CD14-positive monocyte (primary cell): ENCODE measurements around the gene KLHL36. TPM values are rescaled to one million over a fixed set of nuclear protein-coding genes. Genes with fewer than 3 reads are reported as not detected.

Experiments used
- DNase-seq, 3 donors: peaks; one replicate each; pipeline ENCODE4 v3.0.0-alpha.2; 2011 to 2022
- H2AFZ ChIP-seq: 2 replicates; pipeline ENCODE4 v1.6.0; 2012; ENCODE audit warnings: mild to moderate bottlenecking, low read depth, low read length, inconsistent platforms; ENCODE audit not compliant: insufficient read depth, poor library complexity, severe bottlenecking
- H3K27ac ChIP-seq, 2 donors: 1 replicate in 1 of 2; 2 replicates in 1 of 2; pipeline ENCODE4 v1.5.1; 2012 to 2013; ENCODE audit warnings: low read length in 2 of 2, control low read depth in 1 of 2, inconsistent platforms in 1 of 2, low read depth in 1 of 2, mild to moderate bottlenecking in 1 of 2
- H3K27me3 ChIP-seq, 2 donors: one replicate each; pipeline versions ENCODE4 v1.6.0 to v1.6.1; 2011 to 2013; ENCODE audit warnings: low read length in 2 of 2; ENCODE audit not compliant: control insufficient read depth in 2 of 2, insufficient read depth in 2 of 2
- H3K36me3 ChIP-seq, 2 donors: replicated peaks in 1 of 2; 1 replicate in 1 of 2; 2 replicates in 1 of 2; pipeline versions ENCODE4 v1.5.1 to v1.6.1; 2012 to 2013; ENCODE audit warnings: low read length in 2 of 2, control low read depth in 1 of 2, inconsistent platforms in 1 of 2, mild to moderate bottlenecking in 1 of 2; ENCODE audit not compliant: insufficient read depth in 2 of 2, control insufficient read depth in 1 of 2
- H3K4me1 ChIP-seq, 2 donors: 1 replicate in 1 of 2; 2 replicates in 1 of 2; pipeline versions ENCODE4 v1.5.1 to v1.6.1; 2012 to 2013; ENCODE audit warnings: low read length in 2 of 2, control low read depth in 1 of 2, inconsistent platforms in 1 of 2, mild to moderate bottlenecking in 1 of 2, moderate library complexity in 1 of 2; ENCODE audit not compliant: insufficient read depth in 2 of 2, control insufficient read depth in 1 of 2
- H3K4me2 ChIP-seq: replicated peaks from 2 replicates; pipeline ENCODE3; 2012; ENCODE audit warnings: low read length, moderate library complexity, mild to moderate bottlenecking; ENCODE audit not compliant: poor library complexity, severe bottlenecking; ENCODE audit errors: extremely low read depth
- H3K4me3 ChIP-seq, 3 experiments: fragments of 200-600 bp in 1 of 3; sonication (generic) in 1 of 3; replicated peaks in 1 of 3; 1 replicate in 2 of 3; 2 replicates in 1 of 3; pipeline ENCODE4 v1.5.1; 2011 to 2013; ENCODE audit warnings: low read length in 3 of 3, mild to moderate bottlenecking in 3 of 3, control low read depth in 2 of 3, low read depth in 2 of 3, inconsistent platforms in 1 of 3, moderate library complexity in 1 of 3
- H3K79me2 ChIP-seq: 2 replicates; pipeline ENCODE4 v1.6.0; 2012; ENCODE audit warnings: mild to moderate bottlenecking, control low read depth, inconsistent platforms, low read length, moderate library complexity; ENCODE audit not compliant: insufficient read depth
- H3K9ac ChIP-seq: 2 replicates; pipeline ENCODE4 v1.6.0; 2017; ENCODE audit warnings: low read length, mild to moderate bottlenecking; ENCODE audit not compliant: insufficient read depth, poor library complexity, severe bottlenecking
- H3K9me3 ChIP-seq, 2 donors: replicated peaks in 1 of 2; 1 replicate in 1 of 2; 2 replicates in 1 of 2; pipeline versions ENCODE4 v1.5.1 to v1.6.1; 2012 to 2013; ENCODE audit warnings: low read length in 2 of 2, control low read depth in 1 of 2; ENCODE audit not compliant: control insufficient read depth in 1 of 2, insufficient read depth in 1 of 2
- H4K20me1 ChIP-seq: 2 replicates; pipeline ENCODE4 v1.6.0; 2012; ENCODE audit warnings: mild to moderate bottlenecking, low read length, control low read depth, moderate library complexity; ENCODE audit not compliant: insufficient read depth
- H3K27ac Mint-ChIP-seq, 7 donors: one replicate each; pipeline ENCODE4 v1.8.0; 2020; ENCODE audit warnings: mild to moderate bottlenecking in 7 of 7, mixed read lengths in 7 of 7, moderate library complexity in 6 of 7, inconsistent platforms in 2 of 7
- H3K27me3 Mint-ChIP-seq, 3 donors: one replicate each; pipeline ENCODE4 v1.8.0; 2021 to 2022; ENCODE audit warnings: low read depth in 3 of 3, mild to moderate bottlenecking in 3 of 3, mixed read lengths in 3 of 3, moderate library complexity in 3 of 3, inconsistent platforms in 1 of 3
- H3K36me3 Mint-ChIP-seq, 2 donors: one replicate each; pipeline ENCODE4 v1.8.0; 2020; ENCODE audit warnings: mixed read lengths in 2 of 2, inconsistent platforms in 1 of 2, mild to moderate bottlenecking in 1 of 2
- H3K4me1 Mint-ChIP-seq: one replicate; pipeline ENCODE4 v1.8.0; 2020; ENCODE audit warnings: mild to moderate bottlenecking, mixed read lengths
- H3K4me3 Mint-ChIP-seq, 2 donors: one replicate each; pipeline ENCODE4 v1.8.0; 2020; ENCODE audit warnings: mild to moderate bottlenecking in 2 of 2, mixed read lengths in 2 of 2, moderate library complexity in 1 of 2
- H3K9me3 Mint-ChIP-seq, 7 donors: one replicate each; pipeline ENCODE4 v1.8.0; 2020 to 2022; ENCODE audit warnings: mixed read lengths in 7 of 7, mild to moderate bottlenecking in 6 of 7, moderate library complexity in 6 of 7, inconsistent platforms in 2 of 7
- WGBS: methylation state at CpG from one replicate; pipeline ENCODE4 v1.1.5; 2013; ENCODE audit warnings: missing lambda C conversion rate; ENCODE audit not compliant: insufficient coverage; 5-methylcytosine and 5-hydroxymethylcytosine counted together
- intact Hi-C, 2 donors: fragments of 100-400 bp; cut with micrococcal nuclease; formaldehyde crosslinking; loops; one replicate each; pipeline versions ENCODE4 v1.15.0 to v1.15.1; 2023
- polyA plus RNA-seq, 3 donors: library from polyadenylated mRNA; depleted of rRNA in 1 of 3; unstranded in 2 of 3; stranded (reverse) in 1 of 3; fragments of 300-500 nt in 2 of 3; fragments of >200 nt in 1 of 3; fragmentation: Illumina TruSeq in 2 of 3; gene quantifications; 1 replicate in 2 of 3; 2 replicates in 1 of 3; pipeline ENCODE4 v1.2.3, GENCODE V29; 2012 to 2021
- TF ChIP-seq, protein P1 (sequence below): fragments of 200-600 bp; IDR thresholded peaks from one replicate; pipeline ENCODE4 v1.8.0; 2022; ENCODE audit warnings: antibody characterized with exemption, mild to moderate bottlenecking

KLHL36 gene
- polyA plus RNA-seq, 3 donors, result 12.1 to 50.8 (median 14.2) TPM

DNA sequence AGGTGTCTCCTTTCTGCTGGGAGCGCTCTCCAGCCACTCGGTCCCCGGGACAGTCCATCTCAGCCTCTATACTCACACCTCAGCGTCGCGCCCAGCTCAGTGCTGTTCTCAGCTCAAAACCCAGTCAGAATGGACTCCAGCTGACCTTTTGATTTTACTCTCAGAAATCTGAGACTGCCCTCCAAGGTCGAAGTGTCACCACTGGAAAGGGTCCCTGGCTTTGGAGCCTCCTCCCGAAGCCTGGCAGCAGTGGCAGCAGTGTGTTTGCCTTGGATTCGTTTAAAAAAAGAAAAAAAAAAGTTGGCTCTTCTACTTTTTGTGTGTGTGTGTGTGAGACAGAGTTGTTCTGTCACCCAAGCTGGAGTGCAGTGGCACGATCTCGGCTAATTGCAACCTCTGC is 10.4 kb downstream of the KLHL36 start:
- H3K27me3 Mint-ChIP-seq, result peaks cover 0 to 1% (median 0%) of the 10 kb centered on the region in 3 donors
- H3K4me3 ChIP-seq, result no peak overlapping the region
- no peaks in the 10 kb centered on the region for H3K9me3 ChIP-seq
- H3K27me3 ChIP-seq, result no peaks in the 10 kb centered on the region
- H2AFZ ChIP-seq, result no peak overlapping the region
- no peak for DNase-seq
- WGBS, result 85% methylated on average over 7 of the region's 11 CpGs
- peak overlapping the region in 4 of 7 donors; percentile 12 to 50 (median 44) for H3K27ac Mint-ChIP-seq
- H3K9ac ChIP-seq, result no peak overlapping the region
- H3K4me1 ChIP-seq, result no peaks in the 10 kb centered on the region
- no peak overlapping the region for H3K4me3 Mint-ChIP-seq
- peaks cover 0 to 3% (median 0%) of the 10 kb centered on the region in 7 donors for H3K9me3 Mint-ChIP-seq
- no peak overlapping the region for H3K4me2 ChIP-seq
- peaks cover 84 to 95% of the 10 kb centered on the region in 2 donors for H3K36me3 ChIP-seq
- peaks cover 90% of the 10 kb centered on the region for H4K20me1 ChIP-seq
- intact Hi-C loops, result no loop called here
- TF ChIP-seq, protein P1, sequence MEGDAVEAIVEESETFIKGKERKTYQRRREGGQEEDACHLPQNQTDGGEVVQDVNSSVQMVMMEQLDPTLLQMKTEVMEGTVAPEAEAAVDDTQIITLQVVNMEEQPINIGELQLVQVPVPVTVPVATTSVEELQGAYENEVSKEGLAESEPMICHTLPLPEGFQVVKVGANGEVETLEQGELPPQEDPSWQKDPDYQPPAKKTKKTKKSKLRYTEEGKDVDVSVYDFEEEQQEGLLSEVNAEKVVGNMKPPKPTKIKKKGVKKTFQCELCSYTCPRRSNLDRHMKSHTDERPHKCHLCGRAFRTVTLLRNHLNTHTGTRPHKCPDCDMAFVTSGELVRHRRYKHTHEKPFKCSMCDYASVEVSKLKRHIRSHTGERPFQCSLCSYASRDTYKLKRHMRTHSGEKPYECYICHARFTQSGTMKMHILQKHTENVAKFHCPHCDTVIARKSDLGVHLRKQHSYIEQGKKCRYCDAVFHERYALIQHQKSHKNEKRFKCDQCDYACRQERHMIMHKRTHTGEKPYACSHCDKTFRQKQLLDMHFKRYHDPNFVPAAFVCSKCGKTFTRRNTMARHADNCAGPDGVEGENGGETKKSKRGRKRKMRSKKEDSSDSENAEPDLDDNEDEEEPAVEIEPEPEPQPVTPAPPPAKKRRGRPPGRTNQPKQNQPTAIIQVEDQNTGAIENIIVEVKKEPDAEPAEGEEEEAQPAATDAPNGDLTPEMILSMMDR, result no peak
- no peaks in the 10 kb centered on the region for H3K4me1 Mint-ChIP-seq
- H3K79me2 ChIP-seq, result peaks cover 46% of the 10 kb centered on the region
- no peak overlapping the region for H3K27ac ChIP-seq
- H3K36me3 Mint-ChIP-seq, result peaks cover 84 to 99% of the 10 kb centered on the region in 2 donors

DNA sequence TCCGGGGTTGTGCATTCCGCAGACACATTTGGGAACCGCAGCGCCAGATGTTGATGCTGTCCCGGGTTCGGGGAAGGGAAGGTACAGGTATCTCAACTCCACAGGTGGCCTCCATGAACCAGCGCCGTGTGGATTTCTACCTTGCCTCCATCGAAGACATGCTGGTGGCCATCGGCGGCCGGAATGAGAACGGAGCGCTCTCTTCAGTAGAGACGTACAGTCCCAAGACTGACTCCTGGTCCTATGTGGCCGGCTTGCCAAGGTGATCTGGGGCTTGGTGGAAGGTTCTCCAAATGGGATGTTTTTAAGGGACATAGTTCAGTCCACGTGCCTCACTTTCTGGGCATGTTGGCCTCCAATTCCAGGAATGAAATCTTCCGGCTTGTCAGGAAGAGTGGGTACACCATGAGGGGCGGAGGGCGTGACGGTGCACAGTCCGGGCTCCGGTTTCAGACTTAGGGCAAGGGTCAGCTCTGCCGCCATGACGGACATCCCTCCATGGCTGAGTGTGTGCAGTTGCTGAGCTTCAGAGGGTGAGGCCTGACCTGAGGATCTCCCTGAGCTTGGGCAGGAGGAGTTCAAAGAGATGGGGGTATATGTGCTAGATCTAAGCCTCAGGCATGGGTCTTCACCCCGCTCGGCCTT is 11.5 kb downstream of the KLHL36 start:
- Histone ChIP-seq H3K79me2 (peaks cover 38% of the 10 kb centered on the region), H3K4me2 (no peak overlapping the region), H3K4me1 (no peaks in the 10 kb centered on the region), H3K27ac (no peak overlapping the region), H3K27me3 (no peaks in the 10 kb centered on the region), H4K20me1 (peaks cover 88% of the 10 kb centered on the region), H3K9me3 (no peaks in the 10 kb centered on the region), H2AFZ (no peak overlapping the region), H3K9ac (no peak overlapping the region), H3K4me3 (no peak overlapping the region), H3K36me3 (peaks cover 87 to 95% of the 10 kb centered on the region in 2 donors)
- Mint-ChIP-seq H3K4me1 (no peaks in the 10 kb centered on the region), H3K4me3 (no peak overlapping the region), H3K36me3 (peaks cover 88 to 99% of the 10 kb centered on the region in 2 donors), H3K27me3 (peaks cover 0 to 1% (median 0%) of the 10 kb centered on the region in 3 donors), H3K27ac (peak overlapping the region in 2 of 7 donors; percentile 12 to 79), H3K9me3 (peaks cover 0 to 3% (median 0%) of the 10 kb centered on the region in 7 donors)
- no peak for DNase-seq
- WGBS, result 96% methylated on average over 25 of the region's 27 CpGs
- TF ChIP-seq, protein P1, result no peak
- intact Hi-C loops, result no loop called here
